ENCODE results near the gene FNDC3B.

GRCh38 chr3:172330413-172330812, 291.0 kb downstream of the FNDC3B start:
- no peak for TF ChIP-seq CTCF (IDR thresholded peaks at IDR 0.05)
- TF ChIP-seq POLR2A (IDR thresholded peaks at IDR 0.05): no peak
